CD14-positive monocyte (primary cell): ENCODE data around the gene TTLL11. TPM values are rescaled to one million over a fixed set of nuclear protein-coding genes. Genes with fewer than 3 reads are reported as not detected.

Source experiments
- DNase-seq, 3 donors: peaks; one replicate each; pipeline ENCODE4 v3.0.0-alpha.2; 2011 to 2022
- H2AFZ ChIP-seq: 2 replicates; pipeline ENCODE4 v1.6.0; 2012; ENCODE audit warnings: mild to moderate bottlenecking, low read depth, low read length, inconsistent platforms; ENCODE audit not compliant: insufficient read depth, poor library complexity, severe bottlenecking
- H3K27ac ChIP-seq, 2 donors: 1 replicate in 1 of 2; 2 replicates in 1 of 2; pipeline ENCODE4 v1.5.1; 2012 to 2013; ENCODE audit warnings: low read length in 2 of 2, control low read depth in 1 of 2, inconsistent platforms in 1 of 2, low read depth in 1 of 2, mild to moderate bottlenecking in 1 of 2
- H3K27me3 ChIP-seq, 2 donors: one replicate each; pipeline versions ENCODE4 v1.6.0 to v1.6.1; 2011 to 2013; ENCODE audit warnings: low read length in 2 of 2; ENCODE audit not compliant: control insufficient read depth in 2 of 2, insufficient read depth in 2 of 2
- H3K36me3 ChIP-seq, 2 donors: replicated peaks in 1 of 2; 1 replicate in 1 of 2; 2 replicates in 1 of 2; pipeline versions ENCODE4 v1.5.1 to v1.6.1; 2012 to 2013; ENCODE audit warnings: low read length in 2 of 2, control low read depth in 1 of 2, inconsistent platforms in 1 of 2, mild to moderate bottlenecking in 1 of 2; ENCODE audit not compliant: insufficient read depth in 2 of 2, control insufficient read depth in 1 of 2
- H3K4me1 ChIP-seq, 2 donors: 1 replicate in 1 of 2; 2 replicates in 1 of 2; pipeline versions ENCODE4 v1.5.1 to v1.6.1; 2012 to 2013; ENCODE audit warnings: low read length in 2 of 2, control low read depth in 1 of 2, inconsistent platforms in 1 of 2, mild to moderate bottlenecking in 1 of 2, moderate library complexity in 1 of 2; ENCODE audit not compliant: insufficient read depth in 2 of 2, control insufficient read depth in 1 of 2
- H3K4me2 ChIP-seq: replicated peaks from 2 replicates; pipeline ENCODE3; 2012; ENCODE audit warnings: low read length, moderate library complexity, mild to moderate bottlenecking; ENCODE audit not compliant: poor library complexity, severe bottlenecking; ENCODE audit errors: extremely low read depth
- H3K4me3 ChIP-seq, 3 experiments: fragments of 200-600 bp in 1 of 3; sonication (generic) in 1 of 3; replicated peaks in 1 of 3; 1 replicate in 2 of 3; 2 replicates in 1 of 3; pipeline ENCODE4 v1.5.1; 2011 to 2013; ENCODE audit warnings: low read length in 3 of 3, mild to moderate bottlenecking in 3 of 3, control low read depth in 2 of 3, low read depth in 2 of 3, inconsistent platforms in 1 of 3, moderate library complexity in 1 of 3
- H3K79me2 ChIP-seq: 2 replicates; pipeline ENCODE4 v1.6.0; 2012; ENCODE audit warnings: mild to moderate bottlenecking, control low read depth, inconsistent platforms, low read length, moderate library complexity; ENCODE audit not compliant: insufficient read depth
- H3K9ac ChIP-seq: 2 replicates; pipeline ENCODE4 v1.6.0; 2017; ENCODE audit warnings: low read length, mild to moderate bottlenecking; ENCODE audit not compliant: insufficient read depth, poor library complexity, severe bottlenecking
- H3K9me3 ChIP-seq, 2 donors: replicated peaks in 1 of 2; 1 replicate in 1 of 2; 2 replicates in 1 of 2; pipeline versions ENCODE4 v1.5.1 to v1.6.1; 2012 to 2013; ENCODE audit warnings: low read length in 2 of 2, control low read depth in 1 of 2; ENCODE audit not compliant: control insufficient read depth in 1 of 2, insufficient read depth in 1 of 2
- H4K20me1 ChIP-seq: 2 replicates; pipeline ENCODE4 v1.6.0; 2012; ENCODE audit warnings: mild to moderate bottlenecking, low read length, control low read depth, moderate library complexity; ENCODE audit not compliant: insufficient read depth
- H3K27ac Mint-ChIP-seq, 7 donors: one replicate each; pipeline ENCODE4 v1.8.0; 2020; ENCODE audit warnings: mild to moderate bottlenecking in 7 of 7, mixed read lengths in 7 of 7, moderate library complexity in 6 of 7, inconsistent platforms in 2 of 7
- H3K27me3 Mint-ChIP-seq, 3 donors: one replicate each; pipeline ENCODE4 v1.8.0; 2021 to 2022; ENCODE audit warnings: low read depth in 3 of 3, mild to moderate bottlenecking in 3 of 3, mixed read lengths in 3 of 3, moderate library complexity in 3 of 3, inconsistent platforms in 1 of 3
- H3K36me3 Mint-ChIP-seq, 2 donors: one replicate each; pipeline ENCODE4 v1.8.0; 2020; ENCODE audit warnings: mixed read lengths in 2 of 2, inconsistent platforms in 1 of 2, mild to moderate bottlenecking in 1 of 2
- H3K4me1 Mint-ChIP-seq: one replicate; pipeline ENCODE4 v1.8.0; 2020; ENCODE audit warnings: mild to moderate bottlenecking, mixed read lengths
- H3K4me3 Mint-ChIP-seq, 2 donors: one replicate each; pipeline ENCODE4 v1.8.0; 2020; ENCODE audit warnings: mild to moderate bottlenecking in 2 of 2, mixed read lengths in 2 of 2, moderate library complexity in 1 of 2
- H3K9me3 Mint-ChIP-seq, 7 donors: one replicate each; pipeline ENCODE4 v1.8.0; 2020 to 2022; ENCODE audit warnings: mixed read lengths in 7 of 7, mild to moderate bottlenecking in 6 of 7, moderate library complexity in 6 of 7, inconsistent platforms in 2 of 7
- CTCF ChIP-seq: fragments of 200-600 bp; IDR thresholded peaks from one replicate; pipeline ENCODE4 v1.8.0; 2022; ENCODE audit warnings: antibody characterized with exemption, mild to moderate bottlenecking
- WGBS: methylation state at CpG from one replicate; pipeline ENCODE4 v1.1.5; 2013; ENCODE audit warnings: missing lambda C conversion rate; ENCODE audit not compliant: insufficient coverage; 5-methylcytosine and 5-hydroxymethylcytosine counted together
- intact Hi-C, 2 donors: fragments of 100-400 bp; cut with micrococcal nuclease; formaldehyde crosslinking; loops; one replicate each; pipeline versions ENCODE4 v1.15.0 to v1.15.1; 2023
- polyA plus RNA-seq, 3 donors: library from polyadenylated mRNA; depleted of rRNA in 1 of 3; unstranded in 2 of 3; stranded (reverse) in 1 of 3; fragments of 300-500 nt in 2 of 3; fragments of >200 nt in 1 of 3; fragmentation: Illumina TruSeq in 2 of 3; gene quantifications; 1 replicate in 2 of 3; 2 replicates in 1 of 3; pipeline ENCODE4 v1.2.3, GENCODE V29; 2012 to 2021

TTLL11 gene
- polyA plus RNA-seq, 3 donors = 2.9 to 3.5 (median 3.1) TPM

GRCh38 chr9:122110100-122110833 is 17.2 kb upstream of the TTLL11 start:
- WGBS = 87% methylated on average over 5 of the region's 7 CpGs

More at GRCh38 chr9:122110100-122110833, 17.2 kb upstream of the TTLL11 start:
- Histone ChIP-seq H3K4me3 (no peak overlapping the region), H3K4me1 (no peaks in the 10 kb centered on the region), H3K4me2 (no peak overlapping the region), H3K9me3 (no peaks in the 10 kb centered on the region), H4K20me1 (no peaks in the 10 kb centered on the region), H3K27ac (no peak overlapping the region), H3K9ac (no peak overlapping the region), H3K79me2 (no peaks in the 10 kb centered on the region), H3K27me3 (no peaks in the 10 kb centered on the region), H3K36me3 (no peaks in the 10 kb centered on the region), H2AFZ (no peak overlapping the region)
- TF ChIP-seq CTCF = no peak
- Mint-ChIP-seq H3K4me1 (no peaks in the 10 kb centered on the region), H3K36me3 (no peaks in the 10 kb centered on the region), H3K4me3 (no peak overlapping the region), H3K27me3 (peaks cover 0 to 11% (median 5%) of the 10 kb centered on the region in 3 donors), H3K9me3 (peaks cover 0 to 3% (median 0%) of the 10 kb centered on the region in 7 donors), H3K27ac (no peak overlapping the region)
- no peak for DNase-seq
- intact Hi-C loops = no loop called here
